ENCODE results near the gene UHRF2. TPM values are rescaled to one million over a fixed set of nuclear protein-coding genes. Genes with fewer than 3 reads are reported as not detected.
"Not testable (repeated sequence)": the region's sequence is repeated elsewhere in the genome, so short reads cannot be mapped to it uniquely, and the experiment has no call there.

Gene UHRF2
- total RNA-seq, 4 donors from 2014 or later, result 31.1 to 44.4 (median 41.8) TPM

GRCh38 chr9:6512085-6512657, 99.2 kb downstream of the UHRF2 start:
- intact Hi-C loops (cut with DNase I), result no loop called here
- H3K9me3 ChIP-seq, result no peaks in the 10 kb centered on the region
- TF ChIP-seq CTCF (IDR thresholded peaks at IDR 0.05) (no peak), POLR2A (IDR thresholded peaks at IDR 0.05; ENCODE audit: low read depth) (no peak), EP300 (IDR thresholded peaks at IDR 0.05) (no peak), POLR2AphosphoS5 (IDR thresholded peaks at IDR 0.05) (no peak)
- DNase-seq (ENCODE audit: extremely low spot score), result no peak
- 69% methylated on average over 3 of the region's 3 CpGs for WGBS
- H3K4me3 ChIP-seq, result no peak overlapping the region
- H3K4me1 ChIP-seq, result no peaks in the 10 kb centered on the region
- H3K27ac ChIP-seq (replicated peaks in 1 of 4), result no peak overlapping the region
- H3K27me3 ChIP-seq, result no peaks in the 10 kb centered on the region
- peaks cover 0 to 23% (median 11%) of the 10 kb centered on the region in 4 donors for H3K36me3 ChIP-seq

- H3K9me3 ChIP-seq, result peaks cover 0 to 18% (median 12%) of the 10 kb centered on the region in 4 donors
- intact Hi-C loops (cut with DNase I), result no loop called here
- no peak overlapping the region for H3K4me3 ChIP-seq
- H3K27me3 ChIP-seq, result no peaks in the 10 kb centered on the region
- H3K4me1 ChIP-seq, result no peaks in the 10 kb centered on the region
- 95% methylated on average over 4 of the region's 4 CpGs for WGBS
- no peak for DNase-seq (ENCODE audit: extremely low spot score)
- peaks cover 0 to 25% (median 0%) of the 10 kb centered on the region in 4 donors for H3K36me3 ChIP-seq
- no peak overlapping the region for H3K27ac ChIP-seq (replicated peaks in 1 of 4)
- TF ChIP-seq POLR2AphosphoS5 (IDR thresholded peaks at IDR 0.05), result no peak
These were observed 109.3 kb downstream of the UHRF2 start for GRCh38 chr9:6522263-6522662.

- no peak for DNase-seq (ENCODE audit: extremely low spot score)
- H3K27me3 ChIP-seq, result no peaks in the 10 kb centered on the region
- no peak overlapping the region for H3K4me3 ChIP-seq
- intact Hi-C loops (cut with DNase I), result no loop called here
- H3K9me3 ChIP-seq, result peaks cover 0 to 18% (median 12%) of the 10 kb centered on the region in 4 donors
- peaks cover 0 to 14% (median 0%) of the 10 kb centered on the region in 4 donors for H3K36me3 ChIP-seq
- no peak overlapping the region for H3K27ac ChIP-seq (replicated peaks in 1 of 4)
- TF ChIP-seq CTCF (IDR thresholded peaks at IDR 0.05) (no peak), POLR2A (IDR thresholded peaks at IDR 0.05; ENCODE audit: low read depth) (no peak), EP300 (IDR thresholded peaks at IDR 0.05) (no peak), POLR2AphosphoS5 (IDR thresholded peaks at IDR 0.05) (no peak)
- no peaks in the 10 kb centered on the region for H3K4me1 ChIP-seq
- WGBS, result 72% methylated on average over 2 of the region's 2 CpGs
These were observed 112.5 kb downstream of the UHRF2 start for GRCh38 chr9:6525326-6526045.

- Histone ChIP-seq H3K27ac (replicated peaks in 1 of 4) (no peak overlapping the region), H3K4me1 (no peaks in the 10 kb centered on the region), H3K9me3 (no peaks in the 10 kb centered on the region), H3K27me3 (no peaks in the 10 kb centered on the region), H3K36me3 (no peaks in the 10 kb centered on the region), H3K4me3 (no peak overlapping the region)
- 95% methylated on average over 3 of the region's 3 CpGs for WGBS
- no peak for DNase-seq (ENCODE audit: extremely low spot score)
- intact Hi-C loops (cut with DNase I), result no loop called here
- no peak for TF ChIP-seq POLR2AphosphoS5 (IDR thresholded peaks at IDR 0.05)
- TF ChIP-seq CTCF (IDR thresholded peaks at IDR 0.05), result no peak
- TF ChIP-seq EP300 (IDR thresholded peaks at IDR 0.05), result no peak
- TF ChIP-seq POLR2A (IDR thresholded peaks at IDR 0.05; ENCODE audit: low read depth), result no peak
These were observed 122.6 kb downstream of the UHRF2 start for GRCh38 chr9:6535594-6535993.

GRCh38 chr9:6538666-6539071, 125.7 kb downstream of the UHRF2 start:
- no peaks in the 10 kb centered on the region for H3K4me1 ChIP-seq
- no peaks in the 10 kb centered on the region for H3K9me3 ChIP-seq
- no peak overlapping the region for H3K4me3 ChIP-seq
- no peaks in the 10 kb centered on the region for H3K27me3 ChIP-seq
- no peak for TF ChIP-seq POLR2A (IDR thresholded peaks at IDR 0.05; ENCODE audit: low read depth)
- TF ChIP-seq CTCF (IDR thresholded peaks at IDR 0.05), result no peak
- TF ChIP-seq POLR2AphosphoS5 (IDR thresholded peaks at IDR 0.05), result no peak
- TF ChIP-seq EP300 (IDR thresholded peaks at IDR 0.05), result no peak
- 53% methylated on average over 2 of the region's 3 CpGs for WGBS
- no peaks in the 10 kb centered on the region for H3K36me3 ChIP-seq
- intact Hi-C loops (cut with DNase I), result no loop called here
- DNase-seq (ENCODE audit: extremely low spot score), result no peak
- no peak overlapping the region for H3K27ac ChIP-seq (replicated peaks in 1 of 4)

- WGBS, result 81% methylated on average over 5 of the region's 5 CpGs
- H3K27me3 ChIP-seq; DNase-seq (ENCODE audit: extremely low spot score); H3K4me1 ChIP-seq; H3K4me3 ChIP-seq; H3K36me3 ChIP-seq; intact Hi-C loops (cut with DNase I); H3K9me3 ChIP-seq; H3K27ac ChIP-seq (replicated peaks in 1 of 4): not testable (repeated sequence)
These were observed 129.6 kb downstream of the UHRF2 start for GRCh38 chr9:6542617-6543016.
